ENCODE results near the gene HAL.

The HAL gene

GRCh38 chr12:96014943-96015599, 18.9 kb upstream of the HAL start:
- FAIRE-seq = no peak
- no peak for DNase-seq (ENCODE audit: low spot score)

- DNase-seq (ENCODE audit: low spot score) (no peak), FAIRE-seq (no peak)
These were observed 11.6 kb upstream of the HAL start for GRCh38 chr12:96007729-96008128.

GRCh38 chr12:96006727-96007126, 10.6 kb upstream of the HAL start:
- DNase-seq (ENCODE audit: low spot score) (no peak), FAIRE-seq (no peak)

- FAIRE-seq = no peak
These were observed 4.7 kb upstream of the HAL start for GRCh38 chr12:96000858-96001257.

GRCh38 chr12:95999484-95999883, 3.3 kb upstream of the HAL start:
- DNase-seq (ENCODE audit: low spot score) (no peak), FAIRE-seq (no peak)

More at GRCh38 chr12:96000858-96001257, 4.7 kb upstream of the HAL start:
- no peak for DNase-seq (ENCODE audit: low spot score)

GRCh38 chr12:95998611-95999286, 2.6 kb upstream of the HAL start:
- DNase-seq (ENCODE audit: low spot score) = peak; percentile 48
- FAIRE-seq = no peak

- DNase-seq (ENCODE audit: low spot score) = peak; percentile 11
These were observed 1.9 kb upstream of the HAL start for GRCh38 chr12:95997911-95998510.

GRCh38 chr12:95997276-95997675, 1.1 kb upstream of the HAL start:
- FAIRE-seq (no peak), DNase-seq (ENCODE audit: low spot score) (no peak)

More at GRCh38 chr12:95997911-95998510, 1.9 kb upstream of the HAL start:
- no peak for FAIRE-seq

- no peak for DNase-seq (ENCODE audit: low spot score)
- FAIRE-seq = no peak
These were observed 709 bp downstream of the HAL start for GRCh38 chr12:95995238-95996031.

- DNase-seq (ENCODE audit: low spot score) (no peak), FAIRE-seq (no peak)
These were observed 1.7 kb downstream of the HAL start for GRCh38 chr12:95994476-95994875.

- FAIRE-seq (no peak), DNase-seq (ENCODE audit: low spot score) (no peak)
These were observed 2.2 kb downstream of the HAL start for GRCh38 chr12:95993907-95994306.

GRCh38 chr12:95990136-95990535, 6.0 kb downstream of the HAL start:
- FAIRE-seq (no peak), DNase-seq (ENCODE audit: low spot score) (no peak)

- DNase-seq (ENCODE audit: low spot score) = no peak
These were observed 6.5 kb downstream of the HAL start for GRCh38 chr12:95989504-95990123.

GRCh38 chr12:95988506-95989275, 7.5 kb downstream of the HAL start:
- FAIRE-seq (no peak), DNase-seq (ENCODE audit: low spot score) (no peak)

More at GRCh38 chr12:95989504-95990123, 6.5 kb downstream of the HAL start:
- FAIRE-seq = no peak

GRCh38 chr12:95986635-95987570, 9.2 kb downstream of the HAL start:
- no peak for FAIRE-seq
- no peak for DNase-seq (ENCODE audit: low spot score)

GRCh38 chr12:95984682-95985081, 11.5 kb downstream of the HAL start:
- no peak for DNase-seq (ENCODE audit: low spot score)
- FAIRE-seq = no peak

GRCh38 chr12:95982602-95983001, 13.5 kb downstream of the HAL start:
- FAIRE-seq = no peak
- no peak for DNase-seq (ENCODE audit: low spot score)

GRCh38 chr12:95980437-95980836, 15.7 kb downstream of the HAL start:
- FAIRE-seq = no peak

GRCh38 chr12:95978774-95979173, 17.4 kb downstream of the HAL start:
- no peak for FAIRE-seq
- no peak for DNase-seq (ENCODE audit: low spot score)

More at GRCh38 chr12:95980437-95980836, 15.7 kb downstream of the HAL start:
- DNase-seq (ENCODE audit: low spot score) = no peak
